Thyroid gland (tissue), 4 donors: Measurements from ENCODE around the gene SMIM15.

Source experiments
- POLR2A ChIP-seq, 2 donors: fragments of 450-650 bp; IDR thresholded peaks; one replicate each; pipeline ENCODE4 v1.6.1; 2017; ENCODE audit warnings: antibody characterized with exemption in 2 of 2, mild to moderate bottlenecking in 2 of 2, moderate library complexity in 1 of 2
- TF ChIP-seq, protein P1 (sequence below), 6 experiments: fragments of 200-600 bp in 3 of 6; fragments of 450-650 bp in 3 of 6; sonication (generic) in 3 of 6; IDR thresholded peaks; one replicate each; pipeline ENCODE4 v1.5.1; 2016 to 2019; ENCODE audit warnings: antibody characterized with exemption in 6 of 6, mild to moderate bottlenecking in 2 of 6, inconsistent platforms in 1 of 6, moderate library complexity in 1 of 6

GRCh38 chr5:61139931-61140330 is 22.3 kb downstream of the SMIM15 start:
- TF ChIP-seq, protein P1, sequence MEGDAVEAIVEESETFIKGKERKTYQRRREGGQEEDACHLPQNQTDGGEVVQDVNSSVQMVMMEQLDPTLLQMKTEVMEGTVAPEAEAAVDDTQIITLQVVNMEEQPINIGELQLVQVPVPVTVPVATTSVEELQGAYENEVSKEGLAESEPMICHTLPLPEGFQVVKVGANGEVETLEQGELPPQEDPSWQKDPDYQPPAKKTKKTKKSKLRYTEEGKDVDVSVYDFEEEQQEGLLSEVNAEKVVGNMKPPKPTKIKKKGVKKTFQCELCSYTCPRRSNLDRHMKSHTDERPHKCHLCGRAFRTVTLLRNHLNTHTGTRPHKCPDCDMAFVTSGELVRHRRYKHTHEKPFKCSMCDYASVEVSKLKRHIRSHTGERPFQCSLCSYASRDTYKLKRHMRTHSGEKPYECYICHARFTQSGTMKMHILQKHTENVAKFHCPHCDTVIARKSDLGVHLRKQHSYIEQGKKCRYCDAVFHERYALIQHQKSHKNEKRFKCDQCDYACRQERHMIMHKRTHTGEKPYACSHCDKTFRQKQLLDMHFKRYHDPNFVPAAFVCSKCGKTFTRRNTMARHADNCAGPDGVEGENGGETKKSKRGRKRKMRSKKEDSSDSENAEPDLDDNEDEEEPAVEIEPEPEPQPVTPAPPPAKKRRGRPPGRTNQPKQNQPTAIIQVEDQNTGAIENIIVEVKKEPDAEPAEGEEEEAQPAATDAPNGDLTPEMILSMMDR (IDR thresholded peaks at IDR 0.05), result no peak
- no peak for TF ChIP-seq POLR2A (IDR thresholded peaks at IDR 0.05)
